Bronchial epithelial cell (primary cell): Measurements from ENCODE around the gene NPVF. TPM values are rescaled to one million over a fixed set of nuclear protein-coding genes. Genes with fewer than 3 reads are reported as not detected.

Source experiments
- DNase-seq: peaks from one replicate; pipeline ENCODE4 v3.0.0-alpha.2; 2010; ENCODE audit warnings: low read depth
- FAIRE-seq: peaks from 2 replicates; lab custom pipeline; 2011; peaks lifted over from hg19 to GRCh38; lab: Jason Lieb, UNC
- H3K27me3 ChIP-seq: 2 replicates; pipeline ENCODE4 v1.5.1; 2011; ENCODE audit warnings: low read length; ENCODE audit not compliant: control insufficient read depth, insufficient read depth
- H3K36me3 ChIP-seq: 2 replicates; pipeline ENCODE4 v1.5.1; 2011; ENCODE audit warnings: low read length; ENCODE audit not compliant: control insufficient read depth, insufficient read depth
- H3K4me3 ChIP-seq: 2 replicates; pipeline ENCODE4 v1.5.1; 2011; ENCODE audit warnings: mild to moderate bottlenecking, low read depth, low read length, control low read depth
- CTCF ChIP-seq: IDR thresholded peaks from 2 replicates; pipeline ENCODE4 v1.5.1; 2011; ENCODE audit warnings: mild to moderate bottlenecking, moderate library complexity, low read length, control low read depth, inconsistent platforms; ENCODE audit not compliant: insufficient read depth, severe bottlenecking
- total RNA-seq: library from RNA; depleted of rRNA; stranded (reverse); fragments of >200 nt; gene quantifications from 2 replicates; pipeline ENCODE4 v1.2.1, GENCODE V29; 2014

NPVF gene
- total RNA-seq, 1 donor from 2014 or later, result not detected

- H3K27me3 ChIP-seq, result no peaks in the 10 kb centered on the region
- FAIRE-seq (no peak), DNase-seq (peak; percentile 31)
- TF ChIP-seq CTCF, result no peak
- no peak overlapping the region for H3K4me3 ChIP-seq
- no peaks in the 10 kb centered on the region for H3K36me3 ChIP-seq
Measured at GRCh38 chr7:25260862-25261494, 32.7 kb upstream of the NPVF start.

DNA sequence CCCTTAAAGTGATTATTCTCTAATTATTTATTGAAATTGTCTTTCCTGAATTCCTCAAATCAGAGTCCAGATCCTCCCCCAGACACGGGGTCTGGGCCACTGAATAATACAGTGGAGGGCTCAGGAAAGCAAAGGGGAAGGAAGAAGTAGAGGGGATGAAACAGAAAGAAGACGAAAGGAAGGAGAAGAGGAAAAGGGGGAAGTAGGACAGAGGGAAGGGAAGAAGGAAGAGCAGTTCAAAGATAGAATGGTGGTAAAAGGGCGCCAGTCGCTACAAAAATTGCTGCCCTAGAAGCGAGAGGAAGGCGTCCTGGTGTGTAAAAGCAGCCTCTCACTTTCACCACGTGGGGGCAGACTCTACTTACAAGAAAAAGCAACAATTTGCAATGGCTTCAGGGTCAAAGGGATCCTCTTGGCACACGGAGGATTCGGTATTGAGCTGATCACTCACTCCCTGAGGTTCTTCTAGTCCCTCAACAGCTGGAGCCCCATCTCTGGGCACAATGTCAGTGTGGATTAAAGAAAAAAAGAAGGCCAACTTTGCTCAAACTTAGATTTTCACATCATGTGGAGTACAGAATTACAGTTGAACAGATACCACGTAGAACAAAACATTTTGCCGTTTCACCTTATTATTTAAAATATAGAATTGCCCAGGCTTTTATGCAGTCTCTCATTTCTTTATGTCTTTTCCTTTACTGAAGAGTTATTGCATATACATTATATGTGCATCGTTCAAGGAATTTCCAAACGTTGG lies 31.4 kb upstream of the NPVF start:
- no peak overlapping the region for H3K4me3 ChIP-seq
- H3K27me3 ChIP-seq, result no peaks in the 10 kb centered on the region
- peak; percentile 67 for DNase-seq
- no peaks in the 10 kb centered on the region for H3K36me3 ChIP-seq
- no peak for FAIRE-seq
- TF ChIP-seq CTCF, result peak; percentile 93

DNA sequence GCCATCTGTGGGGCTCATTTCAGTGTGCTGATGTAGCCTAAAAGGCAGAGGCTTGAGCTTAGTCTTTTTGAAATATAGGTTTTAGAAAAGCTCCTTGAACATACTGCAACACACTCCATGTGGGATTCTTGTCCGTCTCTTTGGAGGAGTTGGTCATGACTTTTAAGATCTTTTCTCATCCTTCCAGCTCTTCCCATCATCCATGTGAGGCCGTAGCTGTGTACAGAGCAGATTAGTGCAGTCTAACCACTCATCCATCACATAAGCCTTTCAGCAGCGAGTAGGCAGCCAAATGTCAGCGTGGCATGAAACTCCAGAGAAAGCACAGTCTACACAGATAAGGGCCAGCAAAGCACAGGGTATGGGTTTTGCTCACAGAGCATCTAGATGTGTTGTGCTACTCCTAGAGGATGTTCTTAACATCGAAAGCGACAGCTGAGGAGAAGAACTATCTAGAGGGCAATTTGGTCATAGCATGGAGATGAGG lies 28.1 kb upstream of the NPVF start:
- Histone ChIP-seq H3K27me3 (no peaks in the 10 kb centered on the region), H3K36me3 (no peaks in the 10 kb centered on the region), H3K4me3 (no peak overlapping the region)
- FAIRE-seq (no peak), DNase-seq (no peak)
- TF ChIP-seq CTCF, result no peak

- Histone ChIP-seq H3K4me3 (no peak overlapping the region), H3K36me3 (no peaks in the 10 kb centered on the region), H3K27me3 (no peaks in the 10 kb centered on the region)
- FAIRE-seq, result no peak
- DNase-seq, result no peak
- TF ChIP-seq CTCF, result no peak
Measured at GRCh38 chr7:25255611-25256332, 27.5 kb upstream of the NPVF start.

DNA sequence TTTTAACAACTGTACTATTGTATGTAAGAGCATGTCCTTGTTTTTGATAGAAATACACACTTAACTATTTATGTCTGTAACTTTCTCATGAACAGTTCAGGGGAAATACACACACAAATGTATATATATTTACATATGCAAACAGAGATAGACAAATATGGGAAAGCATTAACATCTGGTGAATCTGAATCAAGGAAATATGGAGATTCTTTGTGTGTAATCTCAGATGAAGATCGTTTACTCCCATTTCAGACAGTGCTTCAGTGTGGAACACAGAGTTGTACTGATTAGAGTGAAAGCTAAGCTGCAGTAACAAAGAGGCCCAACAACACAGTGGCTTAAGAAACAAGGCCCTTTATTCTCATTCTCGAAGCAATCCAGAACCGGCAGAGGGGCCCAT lies 26.3 kb upstream of the NPVF start:
- Histone ChIP-seq H3K4me3 (no peak overlapping the region), H3K36me3 (no peaks in the 10 kb centered on the region), H3K27me3 (no peaks in the 10 kb centered on the region)
- no peak for DNase-seq
- no peak for FAIRE-seq
- no peak for TF ChIP-seq CTCF
